Spleen (tissue), 7 donors: ENCODE measurements around the gene CFAP77.

Source experiments
- CTCF ChIP-seq, 11 experiments: fragments of 200-600 bp in 7 of 11; fragments of 450-650 bp in 4 of 11; sonication (generic) in 4 of 11; IDR thresholded peaks in 8 of 11; conservative IDR thresholded peaks in 3 of 11; 1 replicate in 7 of 11; 2 replicates in 4 of 11; pipeline versions ENCODE4 v1.4.0 to v1.8.0; 2016 to 2021; ENCODE audit warnings: antibody characterized with exemption in 11 of 11, inconsistent platforms in 4 of 11, mild to moderate bottlenecking in 1 of 11
- POLR2A ChIP-seq, 3 donors: fragments of 450-650 bp; IDR thresholded peaks; one replicate each; pipeline ENCODE4 v1.5.1; 2017; ENCODE audit warnings: antibody characterized with exemption in 3 of 3, mild to moderate bottlenecking in 1 of 3
- donor health status: DM: no; HTN: no; CAD: no; lungs with moderate emphysema.
- donor health status: DM: no; HTN: no; CAD: no.
- donor health status: DM: no; HTN: no; CAD: no.

- no peak for TF ChIP-seq CTCF (IDR thresholded peaks at IDR 0.05 in 8 of 11, conservative IDR thresholded peaks at IDR 0.05 in 3 of 11)
- TF ChIP-seq POLR2A (IDR thresholded peaks at IDR 0.05): no peak
Observed at GRCh38 chr9:132461971-132462370, 52.0 kb downstream of the CFAP77 start.
